GM04504 (cell line): ENCODE results near the gene CTXN1.
"Not testable (repeated sequence)": the region's sequence is repeated elsewhere in the genome, so short reads cannot be mapped to it uniquely, and the experiment has no call there.

Experiments
- DNase-seq: peaks from one replicate; pipeline ENCODE4 v3.0.0-alpha.2; 2012; ENCODE audit warnings: low read depth

The CTXN1 gene

GRCh38 chr19:7926021-7926726 is at the start of gene CTXN1:
Gene CTXN1, minus strand, starts transcription at chr19:7926135. Its CDS starts 597 bp downstream, at chr19:7925538.
- DNase-seq, result no peak

DNA sequence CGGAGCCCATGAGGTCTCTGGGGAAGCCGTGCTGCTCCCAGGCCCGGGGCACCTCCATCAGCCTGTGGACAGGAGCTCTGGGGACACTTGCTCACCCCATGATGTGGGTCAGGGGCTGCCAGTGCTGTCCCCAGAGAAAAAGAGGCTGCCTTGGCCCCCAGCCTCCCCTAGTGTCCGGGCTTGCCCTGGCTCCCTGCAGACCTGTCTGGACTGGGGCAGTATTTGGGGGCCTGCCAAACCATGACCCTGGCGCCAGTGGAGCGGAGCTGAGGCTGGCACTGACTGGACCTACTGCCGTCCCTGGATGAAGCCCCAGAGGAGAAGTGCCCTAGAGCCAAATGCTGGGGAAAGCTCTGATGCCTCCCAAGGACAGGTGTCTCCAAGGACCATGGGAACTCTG is 49.1 kb upstream of the CTXN1 start:
- DNase-seq, result no peak

DNA sequence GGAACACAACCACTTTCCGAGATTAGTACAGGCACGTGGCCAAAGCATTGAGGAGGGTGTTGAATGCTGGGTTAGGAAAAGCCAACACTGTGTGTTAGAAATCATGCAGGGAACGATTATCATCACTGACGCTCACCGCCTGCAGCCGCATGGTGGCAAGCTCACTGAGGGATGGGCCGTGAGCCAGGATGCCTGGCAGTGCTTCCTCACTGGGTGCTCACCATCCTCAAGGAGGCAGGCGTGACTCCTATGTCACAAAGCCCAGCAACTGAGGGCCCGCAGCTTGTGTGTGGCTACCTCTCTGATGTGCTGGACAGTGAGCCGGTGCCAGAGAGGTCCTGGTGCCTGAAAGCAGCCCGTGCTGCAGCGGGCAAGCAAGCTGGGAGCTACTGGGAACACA is 47.9 kb upstream of the CTXN1 start:
- DNase-seq, result no peak

GRCh38 chr19:7971553-7972520 is 45.9 kb upstream of the CTXN1 start:
- DNase-seq, result no peak

DNA sequence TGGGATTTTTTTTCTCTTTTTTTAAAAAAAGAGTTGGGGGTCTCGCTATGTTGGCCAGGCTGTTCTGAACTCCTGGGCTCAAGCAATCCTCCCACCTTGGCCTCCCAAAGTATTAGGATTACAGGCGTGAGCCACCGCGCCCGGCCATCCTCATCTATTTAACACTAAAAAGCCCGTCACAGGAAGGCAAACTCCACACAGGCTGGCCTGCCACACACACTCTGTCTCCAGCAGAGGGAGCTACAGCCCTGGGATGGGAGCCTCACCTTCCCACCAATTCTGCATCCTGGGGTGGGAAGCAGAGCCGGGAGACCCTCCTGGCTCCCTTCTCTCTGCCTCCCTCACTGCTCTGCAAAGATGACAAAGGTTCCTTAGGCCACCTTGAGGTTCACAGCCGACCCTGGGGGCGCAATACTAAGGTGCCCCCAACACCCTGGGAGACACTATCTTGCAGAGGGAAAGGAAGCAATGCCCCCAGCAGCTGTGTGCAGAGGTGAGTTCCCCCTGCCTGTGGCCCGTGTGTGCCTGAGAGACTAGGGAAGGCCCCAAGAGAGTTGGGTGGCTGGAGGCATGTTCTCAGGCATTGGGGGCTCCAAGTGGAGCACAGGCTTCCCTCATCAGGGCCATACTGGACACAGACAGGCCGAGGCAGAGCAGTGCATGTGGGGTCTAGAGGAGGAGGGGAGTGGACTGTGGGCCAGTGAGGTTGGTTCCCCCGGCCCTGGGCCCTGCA is 44.9 kb upstream of the CTXN1 start:
- DNase-seq, result no peak

- no peak for DNase-seq
These were observed 43.6 kb upstream of the CTXN1 start for GRCh38 chr19:7969555-7969939.

DNA sequence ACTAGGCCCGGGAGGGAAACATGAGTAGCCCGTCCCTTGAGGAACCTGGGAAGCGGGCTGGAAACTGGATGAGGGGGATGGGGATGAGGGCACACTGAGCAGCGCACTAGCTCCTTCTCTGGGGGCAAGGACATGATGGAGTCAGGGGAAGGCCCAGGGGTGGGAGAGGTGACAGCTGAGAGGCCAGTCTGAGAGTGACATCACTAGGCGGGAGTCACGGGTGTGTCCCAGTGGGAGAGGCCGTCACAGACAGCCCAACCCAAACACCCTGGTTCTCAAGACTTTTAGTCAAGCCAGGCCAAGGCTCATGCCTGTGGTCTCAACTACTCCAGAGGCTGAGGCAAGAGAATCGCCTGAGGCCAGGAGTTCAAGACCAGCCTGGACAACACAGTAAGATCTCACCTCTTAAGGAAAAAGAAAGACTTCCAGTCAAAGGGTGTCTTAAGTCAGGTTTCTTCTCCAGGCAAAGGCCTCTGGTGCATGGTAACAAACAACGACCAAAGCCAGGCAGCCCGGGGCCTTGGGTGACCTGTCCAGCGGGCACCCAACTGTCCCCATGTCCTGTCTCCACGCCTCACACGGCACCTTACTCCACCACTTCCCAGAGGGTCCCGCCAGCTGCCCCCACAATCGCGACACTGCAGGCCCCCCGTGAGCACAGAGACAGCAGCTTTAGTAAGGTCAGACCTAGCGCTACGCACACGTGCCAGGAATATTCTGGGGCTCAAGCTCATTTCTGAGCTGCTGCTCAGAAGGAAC is 43.0 kb upstream of the CTXN1 start:
- no peak for DNase-seq

- no peak for DNase-seq
These were observed 42.3 kb upstream of the CTXN1 start for GRCh38 chr19:7968008-7968795.

- DNase-seq, result no peak
These were observed 40.2 kb upstream of the CTXN1 start for GRCh38 chr19:7965921-7966665.

DNA sequence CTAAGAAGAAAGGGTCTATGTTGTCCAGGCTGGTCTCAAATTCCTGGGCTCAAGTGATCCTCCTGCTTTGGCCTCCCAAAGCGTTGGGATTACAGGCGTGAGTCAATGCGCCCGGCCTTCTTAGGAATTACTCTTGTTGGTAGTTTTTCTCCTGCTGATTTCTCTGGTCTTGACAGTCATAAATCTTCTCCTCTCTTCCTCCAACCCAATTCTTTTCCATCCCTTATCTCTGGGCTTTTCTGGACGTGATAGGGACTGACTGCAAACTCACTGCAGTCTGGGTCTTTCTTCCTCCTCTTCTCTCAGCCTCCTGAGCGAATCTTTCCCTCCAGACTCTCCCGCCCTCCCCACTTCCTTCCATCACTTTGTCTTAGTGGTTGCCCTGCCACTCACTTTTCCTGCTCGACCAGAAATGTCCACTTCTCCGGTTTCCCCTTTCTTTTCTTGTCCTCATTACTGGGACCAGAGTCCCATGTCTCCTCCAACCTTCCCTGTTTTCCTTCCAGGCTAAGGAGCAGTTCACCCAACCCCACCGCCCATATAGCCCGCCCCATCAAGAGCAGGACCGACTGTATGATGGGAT is 39.4 kb upstream of the CTXN1 start:
- DNase-seq, result no peak

- DNase-seq, result no peak
These were observed 37.6 kb upstream of the CTXN1 start for GRCh38 chr19:7963566-7963965.

GRCh38 chr19:7962644-7963268 is 36.8 kb upstream of the CTXN1 start:
- DNase-seq, result no peak

- no peak for DNase-seq
These were observed 36.1 kb upstream of the CTXN1 start for GRCh38 chr19:7961920-7962626.

DNA sequence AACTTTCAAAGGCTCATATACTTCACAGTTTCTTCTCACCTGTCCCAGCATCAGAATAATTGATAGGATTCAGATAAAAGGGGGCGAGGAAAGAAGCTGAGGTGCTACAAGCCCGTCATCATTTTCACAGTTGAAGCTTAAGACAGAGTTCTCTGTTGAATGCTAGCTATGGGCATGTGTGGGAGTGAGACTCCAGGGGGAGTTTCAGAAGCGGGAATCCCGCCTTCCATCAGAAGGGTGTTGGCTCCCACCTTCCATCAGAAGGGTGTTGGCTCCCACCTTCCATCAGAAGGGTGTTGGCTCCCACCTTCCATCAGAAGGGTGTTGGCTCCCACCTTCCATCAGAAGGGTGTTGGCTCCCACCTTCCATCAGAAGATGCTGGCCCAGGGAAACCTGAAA is 35.1 kb upstream of the CTXN1 start:
- not testable (repeated sequence) for DNase-seq

- no peak for DNase-seq
These were observed 33.3 kb upstream of the CTXN1 start for GRCh38 chr19:7959211-7959610.

GRCh38 chr19:7955696-7956095 is 29.8 kb upstream of the CTXN1 start:
- DNase-seq, result no peak

- DNase-seq, result no peak
These were observed 27.6 kb upstream of the CTXN1 start for GRCh38 chr19:7953576-7953975.

GRCh38 chr19:7953060-7953459 is 27.1 kb upstream of the CTXN1 start:
- no peak for DNase-seq

DNA sequence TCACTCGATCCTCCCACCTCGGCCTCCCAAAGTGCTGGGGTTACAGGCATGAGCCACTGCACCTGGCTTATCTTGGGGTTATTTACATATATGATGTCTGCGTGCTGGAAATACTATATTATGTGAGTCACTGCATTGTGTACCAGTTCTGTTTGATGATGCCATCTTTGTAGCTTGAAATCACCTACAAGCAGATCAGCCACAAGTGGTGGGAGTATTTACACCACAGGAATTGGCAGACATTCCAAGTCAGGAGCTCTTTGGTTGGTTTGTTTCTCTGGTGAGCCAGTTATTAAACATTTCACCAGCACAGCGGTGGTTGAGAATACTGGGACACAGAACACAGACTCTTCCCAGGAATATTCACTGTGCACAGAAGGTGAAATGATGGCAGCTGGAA is 22.0 kb upstream of the CTXN1 start:
- no peak for DNase-seq
